IMR-90 (cell line): ENCODE data around the gene DUSP6. TPM values are rescaled to one million over a fixed set of nuclear protein-coding genes. Genes with fewer than 3 reads are reported as not detected.

Source experiments
- ATAC-seq: fragments of 200-7000 bp; cut with Tn5 transposase; 2 replicates; pipeline ENCODE4 v1.9.1; 2020; ENCODE audit warnings: low read depth, mild to moderate bottlenecking, moderate library complexity
- BruUV-seq: library from RNA; stranded (reverse); fragments of 400-500 nt; replicated peaks from 2 replicates; lab custom pipeline; 2021; lab: Mats Ljungman, UMichigan
- CTCF ChIA-PET: fragments of 300-600 bp; formaldehyde crosslinking; extraction: SDS; loops from one replicate; lab custom pipeline; 2021; ENCODE audit warnings: antibody characterized with exemption; lab: Yijun Ruan, JAX
- POLR2A ChIA-PET: fragments of 300-600 bp; sonication (Branson Sonifier 250); formaldehyde crosslinking; loops from one replicate; lab custom pipeline; 2022; ENCODE audit warnings: antibody characterized with exemption; ENCODE audit not compliant: unreplicated experiment; lab: Charles Lee
- DNase-seq: peaks from one replicate; pipeline ENCODE4 v3.0.0; 2013
- H2AFZ ChIP-seq: replicated peaks from 2 replicates; pipeline ENCODE3; 2013; ENCODE audit warnings: low read length, mild to moderate bottlenecking; ENCODE audit not compliant: poor library complexity
- H2AK5ac ChIP-seq: 2 replicates; pipeline ENCODE4 v1.6.1; 2013; ENCODE audit warnings: low read depth, low read length, inconsistent platforms
- H2AK9ac ChIP-seq: replicated peaks from 2 replicates; pipeline ENCODE3; 2013; ENCODE audit warnings: mild to moderate bottlenecking, low read depth, low read length, moderate library complexity; ENCODE audit not compliant: poor library complexity
- H2BK120ac ChIP-seq: 2 replicates; pipeline ENCODE4 v1.6.1; 2013; ENCODE audit warnings: low read depth, low read length, inconsistent platforms
- H2BK15ac ChIP-seq: 3 replicates; pipeline ENCODE4 v1.6.1; 2013; ENCODE audit warnings: low read depth, low read length, inconsistent platforms
- H2BK20ac ChIP-seq: 2 replicates; pipeline ENCODE4 v1.6.1; 2013; ENCODE audit warnings: low read depth, mild to moderate bottlenecking, inconsistent platforms, low read length, moderate library complexity
- H2BK5ac ChIP-seq: 2 replicates; pipeline ENCODE4 v1.6.1; 2013; ENCODE audit warnings: mild to moderate bottlenecking, low read depth, low read length, inconsistent platforms; ENCODE audit not compliant: poor library complexity, severe bottlenecking
- H3K14ac ChIP-seq: replicated peaks from 2 replicates; pipeline ENCODE4 v1.6.1; 2013; ENCODE audit warnings: low read depth, low read length, inconsistent platforms
- H3K18ac ChIP-seq: 2 replicates; pipeline ENCODE4 v1.6.1; 2013; ENCODE audit warnings: low read depth, low read length, control low read depth
- H3K23ac ChIP-seq: 2 replicates; pipeline ENCODE4 v1.6.1; 2013; ENCODE audit warnings: low read depth, low read length, inconsistent platforms
- H3K27ac ChIP-seq: 2 replicates; pipeline ENCODE4 v1.5.1; 2013; ENCODE audit warnings: mild to moderate bottlenecking, control low read depth, low read length; ENCODE audit not compliant: insufficient read depth
- H3K27me3 ChIP-seq: 2 replicates; pipeline ENCODE4 v1.6.1; 2013; ENCODE audit warnings: low read length; ENCODE audit not compliant: control insufficient read depth, insufficient read depth
- H3K36me3 ChIP-seq: 2 replicates; pipeline ENCODE4 v1.6.1; 2013; ENCODE audit warnings: low read length, mixed read lengths; ENCODE audit not compliant: control insufficient read depth, insufficient read depth
- H3K4ac ChIP-seq: 2 replicates; pipeline ENCODE4 v1.6.1; 2013; ENCODE audit warnings: low read depth, low read length, inconsistent platforms
- H3K4me1 ChIP-seq: 2 replicates; pipeline ENCODE4 v1.6.1; 2013; ENCODE audit warnings: low read length, mixed read lengths; ENCODE audit not compliant: control insufficient read depth, insufficient read depth
- H3K4me2 ChIP-seq: 2 replicates; pipeline ENCODE4 v1.6.1; 2013; ENCODE audit warnings: low read depth, mild to moderate bottlenecking, control low read depth, low read length, moderate library complexity
- H3K4me3 ChIP-seq: 2 replicates; pipeline ENCODE4 v1.5.1; 2013; ENCODE audit warnings: low read depth, mild to moderate bottlenecking, control low read depth, low read length, moderate library complexity; ENCODE audit not compliant: insufficient read depth
- H3K56ac ChIP-seq: 2 replicates; pipeline ENCODE4 v1.6.1; 2013; ENCODE audit warnings: low read length, inconsistent platforms; ENCODE audit not compliant: insufficient read depth; ENCODE audit errors: extremely low read depth
- H3K79me1 ChIP-seq, 2 experiments: 2 replicates each; pipeline ENCODE4 v1.6.1; 2013; ENCODE audit warnings: low read length in 2 of 2, inconsistent platforms in 1 of 2, low read depth in 1 of 2
- H3K9ac ChIP-seq: 2 replicates; pipeline ENCODE4 v1.6.1; 2013; ENCODE audit warnings: low read depth, low read length, control low read depth
- H3K9me1 ChIP-seq: 2 replicates; pipeline ENCODE4 v1.6.1; 2013; ENCODE audit warnings: low read length, inconsistent platforms; ENCODE audit not compliant: insufficient read depth
- H3K9me3 ChIP-seq: 2 replicates; pipeline ENCODE4 v1.6.1; 2013; ENCODE audit warnings: low read length; ENCODE audit not compliant: control insufficient read depth, insufficient read depth
- H4K20me1 ChIP-seq: 2 replicates; pipeline ENCODE4 v1.6.1; 2013; ENCODE audit warnings: low read length, inconsistent platforms; ENCODE audit not compliant: insufficient read depth
- H4K5ac ChIP-seq: 2 replicates; pipeline ENCODE4 v1.6.1; 2013; ENCODE audit warnings: mild to moderate bottlenecking, low read depth, low read length, control low read depth
- H4K8ac ChIP-seq, 2 experiments: 2 replicates each; pipeline ENCODE4 v1.6.1; 2013; ENCODE audit warnings: low read depth in 2 of 2, low read length in 2 of 2, control low read depth in 1 of 2, inconsistent platforms in 1 of 2
- H4K91ac ChIP-seq: 2 replicates; pipeline ENCODE4 v1.6.1; 2013; ENCODE audit warnings: low read depth, low read length, inconsistent platforms; ENCODE audit not compliant: insufficient read depth
- ELK1 ChIP-seq: fragments of 150-350 bp; IDR thresholded peaks from 2 replicates; pipeline ENCODE4 v1.6.1; 2016; ENCODE audit warnings: low read depth, mild to moderate bottlenecking, low read length, moderate library complexity, borderline replicate concordance
- FOS ChIP-seq: fragments of 150-350 bp; IDR thresholded peaks from 2 replicates; pipeline ENCODE4 v1.6.1; 2016; ENCODE audit warnings: low read depth, low read length
- MXI1 ChIP-seq: IDR thresholded peaks from 2 replicates; pipeline ENCODE4 v1.6.1; 2012; ENCODE audit warnings: low read depth, mild to moderate bottlenecking, low read length, moderate library complexity, borderline replicate concordance
- POLR2A ChIP-seq: IDR thresholded peaks from 2 replicates; pipeline ENCODE4 v1.6.1; 2012; ENCODE audit warnings: mild to moderate bottlenecking, low read depth, low read length
- RCOR1 ChIP-seq: IDR thresholded peaks from 2 replicates; pipeline ENCODE4 v1.6.1; 2012; ENCODE audit warnings: mild to moderate bottlenecking, low read length, improper control_type of control experiment; ENCODE audit not compliant: insufficient replicate concordance
- SMC3 ChIP-seq: fragments of 150-350 bp; IDR thresholded peaks from 2 replicates; pipeline ENCODE4 v1.6.1; 2016; ENCODE audit warnings: low read depth, mild to moderate bottlenecking, antibody characterized with exemption, low read length, moderate library complexity
- WGBS, 2 experiments: methylation state at CpG; one replicate each; pipeline versions ENCODE4 v1.1.5 to v1.1.7; 2013; ENCODE audit warnings: missing lambda C conversion rate in 2 of 2; ENCODE audit not compliant: insufficient read length in 1 of 2; ENCODE audit errors: extremely low coverage in 2 of 2; 5-methylcytosine and 5-hydroxymethylcytosine counted together
- dilution Hi-C: fragments of 300-500 bp; cut with HindIII; formaldehyde crosslinking; loops from one replicate; pipeline ENCODE4 v1.14.3; 2018; ENCODE audit warnings: low sequenced_read_pairs; ENCODE audit not compliant: unreplicated experiment
- in situ Hi-C: fragments of 300-500 bp; cut with MboI; formaldehyde crosslinking; loops from 3 replicates; pipeline ENCODE4 v1.14.3; 2019; ENCODE audit warnings: low sequenced_read_pairs, inconsistent platforms, mixed read lengths
- intact Hi-C: fragments of 100-400 bp; cut with micrococcal nuclease; formaldehyde crosslinking; loops from 2 replicates; pipeline ENCODE4 v1.10.0; 2022
- polyA plus RNA-seq, 3 experiments: library from polyadenylated mRNA; depleted of rRNA; stranded (reverse); fragments of >200 nt; gene quantifications; 2 replicates each; pipeline ENCODE4 v1.2.3, GENCODE V29; 2012; ENCODE audit warnings: low replicate concordance in 1 of 3
- total RNA-seq: library from RNA; depleted of rRNA; stranded (reverse); fragments of >200 nt; gene quantifications from 2 replicates; pipeline ENCODE4 v1.2.3, GENCODE V29; 2012

Gene DUSP6
- total and polyA plus RNA-seq, 2 of the 4 experiments (the other 2 are of a cell fraction), result 38.5 to 70.1 TPM

GRCh38 chr12:89364058-89364457 lies 11.8 kb upstream of the DUSP6 start:
- Histone ChIP-seq H4K5ac (no peak overlapping the region), H2BK15ac (no peak overlapping the region), H2BK20ac (no peak overlapping the region), H2BK120ac (no peak overlapping the region), H3K56ac (no peak overlapping the region), H3K18ac (no peak overlapping the region), H3K4me3 (no peak overlapping the region), H2AK5ac (no peak overlapping the region), H4K8ac (no peak overlapping the region), H3K27ac (no peak overlapping the region), H2BK5ac (no peak overlapping the region), H3K4me1 (peaks cover 8% of the 10 kb centered on the region), H3K14ac (no peak overlapping the region), H3K9ac (no peak overlapping the region), H3K27me3 (no peaks in the 10 kb centered on the region), H2AFZ (no peak overlapping the region), H4K91ac (no peak overlapping the region), H3K9me1 (peaks cover 13% of the 10 kb centered on the region), H3K79me1 (peaks cover 13 to 35% of the 10 kb centered on the region in 2 experiments), H3K4me2 (no peak overlapping the region), H2AK9ac (no peak overlapping the region), H3K9me3 (no peaks in the 10 kb centered on the region), H4K20me1 (no peaks in the 10 kb centered on the region), H3K36me3 (peaks cover 4% of the 10 kb centered on the region), H3K23ac (no peak overlapping the region), H3K4ac (no peak overlapping the region)
- no CpG with 5 or more reads among the region's 2 CpGs for WGBS, 2 experiments
- DNase-seq, result no peak
- POLR2A ChIA-PET, result no interaction called here
- in situ Hi-C loops (no loop called here), dilution Hi-C loops (no loop called here), intact Hi-C loops (no loop called here)
- BruUV-seq, result no TSS peak
- TF ChIP-seq FOS (no peak), RCOR1 (no peak), SMC3 (no peak), POLR2A (no peak), ELK1 (no peak), MXI1 (no peak)
- no peak for ATAC-seq
- CTCF ChIA-PET, result no interaction called here
